ENCODE results near the gene TENM4.

DNA sequence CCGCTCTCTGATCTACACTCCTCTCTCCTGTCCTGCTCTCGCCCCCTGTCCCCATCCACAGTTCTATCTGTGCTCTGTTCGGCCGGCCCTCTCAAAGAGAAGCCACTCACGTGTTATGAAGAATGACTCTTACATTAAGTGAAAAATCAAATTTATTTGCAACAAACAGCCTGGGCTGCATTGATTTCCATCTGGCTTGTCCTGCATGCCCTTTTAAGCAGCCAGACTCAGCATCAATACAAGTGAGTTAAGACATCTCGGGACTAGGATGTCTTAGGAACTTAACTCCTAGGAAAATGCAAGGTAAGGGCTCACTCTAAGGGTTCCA, 373.5 kb downstream of the TENM4 start:
- TF ChIP-seq MEF2A (IDR thresholded peaks at IDR 0.05; ENCODE audit: borderline replicate concordance, low read depth) (no peak), TCF12 (IDR thresholded peaks at IDR 0.05) (no peak), MXI1 (IDR thresholded peaks at IDR 0.05; ENCODE audit: low read depth, low read length) (peak; percentile 85), POLR2AphosphoS5 (IDR thresholded peaks at IDR 0.05; ENCODE audit: low read depth, low read length) (no peak)
- TF ChIP-seq, protein P1, sequence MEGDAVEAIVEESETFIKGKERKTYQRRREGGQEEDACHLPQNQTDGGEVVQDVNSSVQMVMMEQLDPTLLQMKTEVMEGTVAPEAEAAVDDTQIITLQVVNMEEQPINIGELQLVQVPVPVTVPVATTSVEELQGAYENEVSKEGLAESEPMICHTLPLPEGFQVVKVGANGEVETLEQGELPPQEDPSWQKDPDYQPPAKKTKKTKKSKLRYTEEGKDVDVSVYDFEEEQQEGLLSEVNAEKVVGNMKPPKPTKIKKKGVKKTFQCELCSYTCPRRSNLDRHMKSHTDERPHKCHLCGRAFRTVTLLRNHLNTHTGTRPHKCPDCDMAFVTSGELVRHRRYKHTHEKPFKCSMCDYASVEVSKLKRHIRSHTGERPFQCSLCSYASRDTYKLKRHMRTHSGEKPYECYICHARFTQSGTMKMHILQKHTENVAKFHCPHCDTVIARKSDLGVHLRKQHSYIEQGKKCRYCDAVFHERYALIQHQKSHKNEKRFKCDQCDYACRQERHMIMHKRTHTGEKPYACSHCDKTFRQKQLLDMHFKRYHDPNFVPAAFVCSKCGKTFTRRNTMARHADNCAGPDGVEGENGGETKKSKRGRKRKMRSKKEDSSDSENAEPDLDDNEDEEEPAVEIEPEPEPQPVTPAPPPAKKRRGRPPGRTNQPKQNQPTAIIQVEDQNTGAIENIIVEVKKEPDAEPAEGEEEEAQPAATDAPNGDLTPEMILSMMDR (IDR thresholded peaks at IDR 0.05) = no peak

Data from SK-N-SH (cell line).